GM19372 (cell line): ENCODE results near the gene CROCC.

Experiments
- ATAC-seq: cut with Tn5 transposase; IDR thresholded peaks from one replicate; pipeline ENCODE4 v1.9.1; 2021; ENCODE audit warnings: mild to moderate bottlenecking, low read depth, moderate library complexity; ENCODE audit not compliant: unreplicated experiment

CROCC gene

GRCh38 chr1:17005365-17005740 is 83.6 kb downstream of the CROCC start:
- no peak for ATAC-seq

- ATAC-seq: no peak
Measured at GRCh38 chr1:17007121-17007520, 85.4 kb downstream of the CROCC start.

DNA sequence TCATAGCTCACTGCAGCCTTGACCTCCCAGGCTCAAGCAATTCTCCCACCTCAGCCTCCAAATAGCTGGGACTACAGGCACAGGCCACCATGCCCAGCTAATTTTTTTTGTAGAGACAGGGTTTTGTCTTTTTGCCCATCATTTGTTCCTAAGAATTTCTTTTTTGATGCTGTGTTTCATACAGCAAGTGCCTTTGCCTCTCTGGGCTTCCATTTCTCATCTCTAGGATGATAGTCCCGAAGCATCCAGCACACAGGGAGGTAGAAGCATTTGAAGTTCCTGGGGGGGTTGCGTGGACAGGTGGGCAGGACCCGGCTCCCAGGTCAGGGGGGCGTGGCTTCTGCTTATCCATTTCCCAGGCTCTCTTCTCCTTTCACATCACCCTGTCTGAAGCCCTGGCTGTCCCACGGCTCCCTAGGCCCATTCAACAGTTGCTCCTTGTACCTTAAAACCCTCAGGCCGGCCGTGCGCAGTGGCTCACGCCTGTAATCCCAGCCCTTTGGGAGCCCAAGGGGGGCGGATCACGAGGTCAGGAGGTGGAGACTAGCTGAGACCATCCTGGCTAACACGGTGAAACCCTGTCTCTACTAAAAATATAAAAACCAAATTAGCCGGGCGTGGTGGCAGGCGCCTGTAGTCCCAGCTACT is 86.6 kb downstream of the CROCC start:
- no peak for ATAC-seq

DNA sequence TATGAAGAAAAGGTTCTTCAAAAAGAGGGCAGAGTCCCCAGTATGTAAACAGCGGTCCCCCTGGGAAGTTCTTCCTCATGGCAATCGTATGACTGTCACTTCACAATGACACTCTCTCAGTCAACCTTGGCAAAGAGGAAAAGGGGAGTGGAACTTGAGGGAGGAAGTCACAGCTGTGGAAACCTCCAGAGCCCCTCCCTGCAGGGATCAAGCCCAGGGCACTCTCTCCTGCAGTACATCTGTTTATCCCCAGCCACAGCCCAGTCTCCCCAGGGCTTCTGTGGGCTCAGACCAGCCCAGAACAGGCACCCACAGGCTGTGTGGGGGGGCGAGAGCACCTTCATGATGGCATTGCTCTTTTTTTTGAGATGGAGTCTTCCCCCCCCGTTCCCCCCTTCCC is 88.0 kb downstream of the CROCC start:
- ATAC-seq: no peak

DNA sequence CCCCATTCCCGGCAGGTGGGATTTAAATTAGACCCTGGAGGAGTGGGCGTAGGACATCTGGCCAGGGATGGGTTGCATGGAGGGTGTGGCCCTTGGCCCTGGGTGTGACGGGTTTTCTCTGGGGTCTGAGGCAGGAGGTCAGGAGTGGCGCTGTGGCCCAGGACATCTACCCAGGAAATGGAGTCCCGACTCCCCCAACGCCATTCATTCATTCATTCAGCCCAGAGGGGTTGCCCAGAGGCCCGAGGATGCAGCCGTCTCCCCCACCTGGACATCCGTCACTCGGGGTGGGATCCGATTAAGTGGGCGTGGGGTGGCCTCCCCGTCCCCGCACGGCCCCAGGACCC is 89.3 kb downstream of the CROCC start:
- ATAC-seq: no peak

GRCh38 chr1:17011439-17012307 is 89.9 kb downstream of the CROCC start, which contains the start of gene ATP13A2:
TSS of gene ATP13A2 (minus strand) at chr1:17011928. CDS start at chr1:17011738, 190 bp downstream.
- ATAC-seq: peak; percentile 92

GRCh38 chr1:17012775-17013490 is 91.2 kb downstream of the CROCC start:
- no peak for ATAC-seq

- no peak for ATAC-seq
Measured at GRCh38 chr1:17013491-17014320, 92.0 kb downstream of the CROCC start.

- ATAC-seq: no peak
Measured at GRCh38 chr1:17014671-17015567, 93.2 kb downstream of the CROCC start.

DNA sequence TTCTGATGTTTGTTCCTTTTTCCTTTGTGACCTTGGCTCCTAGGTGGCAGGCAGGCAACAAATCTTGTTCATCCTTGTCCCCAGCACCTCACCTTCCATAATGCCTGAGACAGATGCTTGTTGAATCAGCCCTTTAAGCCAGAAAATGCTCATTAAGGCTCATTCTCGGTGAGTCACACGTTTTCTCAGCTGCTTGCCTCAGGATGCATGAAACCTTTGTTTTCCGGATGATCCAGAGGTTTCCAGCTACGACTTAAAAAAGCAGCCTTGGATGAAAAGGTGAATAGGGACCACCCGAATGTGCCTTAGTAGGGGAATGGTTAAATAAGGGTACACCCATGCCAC is 94.6 kb downstream of the CROCC start:
- ATAC-seq: no peak

DNA sequence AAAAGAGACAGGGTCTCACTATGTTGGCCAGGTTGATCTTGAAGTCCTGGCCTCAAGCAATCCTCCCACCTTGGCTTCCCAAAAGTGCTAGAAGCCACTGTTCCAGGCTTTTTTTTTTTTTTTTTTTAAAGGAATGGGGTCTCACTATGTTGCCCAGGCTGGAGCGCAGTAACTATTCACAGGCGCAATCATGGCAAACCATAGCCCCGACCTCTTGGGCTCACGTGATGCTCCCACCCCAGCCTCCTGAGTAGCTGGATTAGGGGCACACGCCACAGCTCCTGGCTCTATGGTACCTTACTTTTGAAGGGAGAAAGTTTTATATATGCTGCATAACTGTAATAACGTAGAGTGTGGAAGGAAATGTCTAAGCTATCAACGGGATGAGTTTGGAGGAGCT is 95.7 kb downstream of the CROCC start:
- ATAC-seq: no peak

DNA sequence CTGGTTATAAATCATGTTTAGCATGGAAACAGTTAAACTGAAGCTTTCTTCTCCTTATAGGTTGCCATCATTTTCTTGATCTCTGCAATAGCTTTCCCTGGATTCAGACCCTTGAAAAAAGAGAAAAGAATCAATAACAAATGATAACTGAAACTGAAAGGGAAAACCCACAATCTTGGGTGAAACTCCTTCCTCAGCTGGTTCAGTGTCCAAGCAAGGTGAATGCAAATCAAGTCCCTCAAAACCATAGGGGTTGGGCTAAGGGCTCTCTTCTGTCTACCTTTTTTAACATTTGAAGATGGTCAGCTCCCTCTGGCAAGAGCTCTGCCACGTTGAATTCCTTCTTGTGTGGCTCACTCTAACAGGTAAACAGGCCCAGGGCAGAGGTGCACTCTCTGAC is 97.1 kb downstream of the CROCC start:
- ATAC-seq: no peak

DNA sequence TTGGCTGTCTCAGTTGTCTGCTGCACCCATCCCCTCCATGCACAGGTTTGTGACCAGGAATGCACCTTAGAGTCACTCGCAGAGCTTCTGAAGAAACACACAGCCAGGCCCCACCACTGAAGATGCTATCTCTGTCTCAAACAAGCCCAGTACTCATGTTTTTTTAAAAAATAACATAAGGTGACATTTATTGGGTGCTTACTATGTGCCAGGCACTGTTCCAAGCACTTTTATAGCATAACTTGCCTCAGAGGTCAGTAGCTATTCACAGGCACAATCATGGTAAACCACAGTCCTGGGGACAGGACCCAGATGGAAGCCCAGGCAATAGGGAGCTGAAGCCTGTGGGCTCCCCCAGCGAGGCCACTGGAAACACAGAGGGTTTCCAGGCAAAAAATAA is 98.8 kb downstream of the CROCC start:
- no peak for ATAC-seq

GRCh38 chr1:17021896-17022295 is 100.2 kb downstream of the CROCC start:
- ATAC-seq: no peak
